Tibial nerve (tissue), 4 donors: ENCODE results near the gene ZNF19. TPM values are rescaled to one million over a fixed set of nuclear protein-coding genes. Genes with fewer than 3 reads are reported as not detected.
"Not testable (repeated sequence)": the region's sequence is repeated elsewhere in the genome, so short reads cannot be mapped to it uniquely, and the experiment has no call there.

Experiments
- DNase-seq, 2 donors: peaks; one replicate each; pipeline ENCODE4 v3.0.0-alpha.2; 2019; ENCODE audit warnings: low spot score in 2 of 2
- H3K27ac ChIP-seq, 4 donors: fragments of 200-600 bp; sonication (generic) in 3 of 4; one replicate each; pipeline ENCODE4 v1.5.1; 2017 to 2019; ENCODE audit warnings: mild to moderate bottlenecking in 1 of 4
- H3K27me3 ChIP-seq, 2 donors: fragments of 200-600 bp; sonication (generic) in 1 of 2; one replicate each; pipeline versions ENCODE4 v1.5.1 to v1.6.0; 2017 to 2019
- H3K36me3 ChIP-seq, 3 donors: fragments of 200-600 bp; sonication (generic); one replicate each; pipeline ENCODE4 v1.5.1; 2018 to 2019
- H3K4me1 ChIP-seq, 4 donors: fragments of 200-600 bp; sonication (generic) in 3 of 4; one replicate each; pipeline ENCODE4 v1.5.1; 2017 to 2019
- H3K4me3 ChIP-seq, 4 donors: fragments of 200-600 bp; sonication (generic) in 3 of 4; one replicate each; pipeline ENCODE4 v1.5.1; 2017 to 2019; ENCODE audit warnings: mild to moderate bottlenecking in 1 of 4, moderate library complexity in 1 of 4
- H3K9me3 ChIP-seq, 4 donors: fragments of 200-600 bp; sonication (generic) in 3 of 4; one replicate each; pipeline ENCODE4 v1.5.1; 2017 to 2019
- CTCF ChIP-seq, 5 experiments: fragments of 200-600 bp in 3 of 5; fragments of 450-650 bp in 2 of 5; sonication (generic) in 3 of 5; IDR thresholded peaks; one replicate each; pipeline ENCODE4 v1.5.1; 2016 to 2019; ENCODE audit warnings: antibody characterized with exemption in 5 of 5, mild to moderate bottlenecking in 3 of 5, moderate library complexity in 2 of 5
- EP300 ChIP-seq, 2 donors: sonication (generic); formaldehyde crosslinking; IDR thresholded peaks; one replicate each; pipeline ENCODE4 v1.6.1; 2017; ENCODE audit warnings: antibody characterized with exemption in 2 of 2, mild to moderate bottlenecking in 1 of 2
- POLR2A ChIP-seq, 2 donors: fragments of 450-650 bp; IDR thresholded peaks; one replicate each; pipeline ENCODE4 v1.6.1; 2017; ENCODE audit warnings: antibody characterized with exemption in 2 of 2, mild to moderate bottlenecking in 2 of 2, moderate library complexity in 2 of 2
- WGBS, 2 donors: methylation state at CpG; one replicate each; pipeline ENCODE4 v1.1.5; 2018; 5-methylcytosine and 5-hydroxymethylcytosine counted together
- total RNA-seq, 4 donors: library from RNA; depleted of rRNA; stranded (reverse); fragments of >200 nt; gene quantifications; one replicate each; pipeline ENCODE4 v1.1.0, GENCODE V29; 2016

ZNF19 gene
- total RNA-seq, 4 donors from 2014 or later, result 5.7 to 11.1 (median 7.8) TPM

- 87 to 88% methylated on average over 7 of the region's 7 CpGs for WGBS, 2 donors
- H3K36me3 ChIP-seq, result no peaks in the 10 kb centered on the region
- peaks cover 0 to 10% (median 0%) of the 10 kb centered on the region in 4 donors for H3K9me3 ChIP-seq
- H3K27ac ChIP-seq, result no peak overlapping the region
- no peak for TF ChIP-seq POLR2A (IDR thresholded peaks at IDR 0.05)
- no peak for TF ChIP-seq EP300 (IDR thresholded peaks at IDR 0.05)
- no peak for TF ChIP-seq CTCF (IDR thresholded peaks at IDR 0.05)
- H3K4me3 ChIP-seq, result no peak overlapping the region
- DNase-seq, result no peak
- no peaks in the 10 kb centered on the region for H3K27me3 ChIP-seq
- no peaks in the 10 kb centered on the region for H3K4me1 ChIP-seq
Measured at GRCh38 chr16:71514476-71514875, 25.4 kb upstream of the ZNF19 start.

GRCh38 chr16:71513302-71513701 lies 24.2 kb upstream of the ZNF19 start:
- no peaks in the 10 kb centered on the region for H3K36me3 ChIP-seq
- H3K27ac ChIP-seq, result no peak overlapping the region
- H3K4me3 ChIP-seq, result no peak overlapping the region
- H3K9me3 ChIP-seq, result peaks cover 0 to 10% (median 0%) of the 10 kb centered on the region in 4 donors
- H3K4me1 ChIP-seq, result no peaks in the 10 kb centered on the region
- TF ChIP-seq POLR2A (IDR thresholded peaks at IDR 0.05) (no peak), CTCF (IDR thresholded peaks at IDR 0.05) (no peak), EP300 (IDR thresholded peaks at IDR 0.05) (no peak)
- H3K27me3 ChIP-seq, result no peaks in the 10 kb centered on the region
- 0% methylated on average over 1 of the region's 1 CpG for WGBS, 2 donors
- no peak for DNase-seq

GRCh38 chr16:71507061-71507460 lies 17.9 kb upstream of the ZNF19 start:
- no peak overlapping the region for H3K27ac ChIP-seq
- TF ChIP-seq CTCF (IDR thresholded peaks at IDR 0.05) (no peak), POLR2A (IDR thresholded peaks at IDR 0.05) (no peak), EP300 (IDR thresholded peaks at IDR 0.05) (no peak)
- no peak for DNase-seq
- whole genome bisulfite sequencing, 2 donors, result 67 to 68% methylated on average over 1 of the region's 1 CpG
- no peak overlapping the region for H3K4me3 ChIP-seq
- peaks cover 0 to 10% (median 0%) of the 10 kb centered on the region in 4 donors for H3K9me3 ChIP-seq
- no peaks in the 10 kb centered on the region for H3K4me1 ChIP-seq
- no peaks in the 10 kb centered on the region for H3K36me3 ChIP-seq
- no peaks in the 10 kb centered on the region for H3K27me3 ChIP-seq

- no peaks in the 10 kb centered on the region for H3K4me1 ChIP-seq
- H3K9me3 ChIP-seq, result no peaks in the 10 kb centered on the region
- H3K27ac ChIP-seq, result no peak overlapping the region
- no peak for TF ChIP-seq POLR2A (IDR thresholded peaks at IDR 0.05)
- TF ChIP-seq EP300 (IDR thresholded peaks at IDR 0.05), result no peak
- WGBS, 2 donors, result 84 to 85% methylated on average over 5 of the region's 5 CpGs
- no peaks in the 10 kb centered on the region for H3K36me3 ChIP-seq
- H3K27me3 ChIP-seq, result no peaks in the 10 kb centered on the region
- DNase-seq, result no peak
- H3K4me3 ChIP-seq, result no peak overlapping the region
Measured at GRCh38 chr16:71504901-71505300, 15.8 kb upstream of the ZNF19 start.

- WGBS, 2 donors, result 73 to 80% methylated on average over 7 of the region's 7 CpGs
- not testable (repeated sequence) for H3K27ac ChIP-seq, DNase-seq, H3K4me1 ChIP-seq, H3K27me3 ChIP-seq, H3K4me3 ChIP-seq, H3K36me3 ChIP-seq, H3K9me3 ChIP-seq
Measured at GRCh38 chr16:71504051-71504450, 14.9 kb upstream of the ZNF19 start.

GRCh38 chr16:71501547-71501946 lies 12.4 kb upstream of the ZNF19 start:
- Histone ChIP-seq H3K27me3 (no peaks in the 10 kb centered on the region), H3K4me1 (no peaks in the 10 kb centered on the region), H3K36me3 (no peaks in the 10 kb centered on the region), H3K4me3 (no peak overlapping the region), H3K9me3 (no peaks in the 10 kb centered on the region), H3K27ac (no peak overlapping the region)
- DNase-seq, result no peak
- WGBS, 2 donors, result 61% methylated on average over 3 of the region's 3 CpGs
- TF ChIP-seq POLR2A (IDR thresholded peaks at IDR 0.05) (no peak), EP300 (IDR thresholded peaks at IDR 0.05) (no peak), CTCF (IDR thresholded peaks at IDR 0.05) (no peak)
